B cell (primary cell): Measurements from ENCODE around the gene NEDD4. TPM values are rescaled to one million over a fixed set of nuclear protein-coding genes. Genes with fewer than 3 reads are reported as not detected.

ENCODE experiments used
- ATAC-seq: fragments of 200-7000 bp; cut with Tn5 transposase; one replicate; pipeline ENCODE4 v1.10.0; 2021; ENCODE audit warnings: low read depth, mild to moderate bottlenecking, moderate number of reproducible peaks, moderate library complexity
- CTCF ChIA-PET: fragments of 350-600 bp; sonication (Branson Sonifier 250); formaldehyde crosslinking; loops from one replicate; lab custom pipeline; 2021; ENCODE audit warnings: antibody characterized with exemption, inconsistent platforms; lab: Charles Lee
- POLR2A ChIA-PET: fragments of 350-600 bp; sonication (Branson Sonifier 250); formaldehyde crosslinking; loops from one replicate; lab custom pipeline; 2021; ENCODE audit warnings: antibody characterized with exemption; lab: Charles Lee
- DNase-seq: peaks from one replicate; pipeline ENCODE4 v3.0.0; 2013
- H2AFZ ChIP-seq: 2 replicates; pipeline ENCODE4 v1.6.1; 2012; ENCODE audit warnings: mild to moderate bottlenecking, low read depth, low read length; ENCODE audit not compliant: insufficient read depth, poor library complexity, severe bottlenecking
- H3K27ac ChIP-seq, 2 donors: 1 replicate in 1 of 2; 2 replicates in 1 of 2; pipeline ENCODE4 v1.5.1; 2012 to 2013; ENCODE audit warnings: low read length in 2 of 2, mild to moderate bottlenecking in 2 of 2, moderate library complexity in 1 of 2
- H3K27me3 ChIP-seq, 4 experiments: fragments of 200-600 bp in 1 of 4; sonication (generic) in 1 of 4; replicated peaks in 1 of 4; 1 replicate in 2 of 4; 2 replicates in 2 of 4; pipeline versions ENCODE4 v1.6.1 to v1.7.0; 2013 to 2016; ENCODE audit warnings: low read length in 3 of 4, mild to moderate bottlenecking in 2 of 4, mixed read lengths in 1 of 4, moderate library complexity in 1 of 4; ENCODE audit not compliant: insufficient read depth in 4 of 4, control insufficient read depth in 3 of 4; ENCODE audit errors: control extremely low read depth in 1 of 4
- H3K36me3 ChIP-seq, 2 experiments: replicated peaks in 1 of 2; 1 replicate in 1 of 2; 2 replicates in 1 of 2; pipeline versions ENCODE4 v1.6.1 to v1.7.1; 2013; ENCODE audit warnings: low read length in 1 of 2; ENCODE audit not compliant: insufficient read depth in 2 of 2, control insufficient read depth in 1 of 2; ENCODE audit errors: control extremely low read depth in 1 of 2, extremely low read depth in 1 of 2
- H3K4me1 ChIP-seq, 2 donors: fragments of 200-600 bp in 1 of 2; sonication (generic) in 1 of 2; 1 replicate in 1 of 2; 2 replicates in 1 of 2; pipeline versions ENCODE4 v1.5.1 to v1.6.1; 2013 to 2017; ENCODE audit warnings: low read length in 2 of 2; ENCODE audit not compliant: control insufficient read depth in 2 of 2, insufficient read depth in 2 of 2
- H3K4me2 ChIP-seq: replicated peaks from 2 replicates; pipeline ENCODE3; 2012; ENCODE audit warnings: mild to moderate bottlenecking, low read depth, low read length; ENCODE audit not compliant: poor library complexity, severe bottlenecking
- H3K4me3 ChIP-seq, 5 experiments: fragments of 200-600 bp in 1 of 5; sonication (generic) in 1 of 5; 1 replicate in 3 of 5; 2 replicates in 2 of 5; pipeline versions ENCODE4 v1.5.1 to v1.7.0; 2011 to 2016; ENCODE audit warnings: low read length in 4 of 5, mild to moderate bottlenecking in 4 of 5, low read depth in 2 of 5, control low read depth in 1 of 5, moderate library complexity in 1 of 5; ENCODE audit not compliant: insufficient read depth in 1 of 5; ENCODE audit errors: control extremely low read depth in 1 of 5, extremely low read depth in 1 of 5
- H3K79me2 ChIP-seq: fragments of 200-600 bp; sonication (generic); one replicate; pipeline ENCODE4 v1.6.0; 2016; ENCODE audit warnings: low read length; ENCODE audit not compliant: control insufficient read depth, insufficient read depth
- H3K9ac ChIP-seq: fragments of 200-600 bp; sonication (generic); 2 replicates; pipeline ENCODE4 v1.6.1; 2017; ENCODE audit warnings: mild to moderate bottlenecking, low read length, moderate library complexity
- H3K9me3 ChIP-seq, 3 donors: one replicate each; pipeline versions ENCODE4 v1.6.1 to v1.7.1; 2013; ENCODE audit warnings: low read length in 2 of 3; ENCODE audit not compliant: control insufficient read depth in 2 of 3, insufficient read depth in 1 of 3; ENCODE audit errors: control extremely low read depth in 1 of 3
- H4K20me1 ChIP-seq: 2 replicates; pipeline ENCODE4 v1.6.0; 2012; ENCODE audit warnings: mild to moderate bottlenecking, low read length; ENCODE audit not compliant: insufficient read depth, control insufficient read depth, poor library complexity, severe bottlenecking
- H3K27ac Mint-ChIP-seq: one replicate; pipeline ENCODE4 v1.8.0; 2021; ENCODE audit warnings: mixed read lengths
- H3K27me3 Mint-ChIP-seq: one replicate; pipeline ENCODE4 v1.8.0; 2021; ENCODE audit warnings: mixed read lengths
- H3K4me1 Mint-ChIP-seq: one replicate; pipeline ENCODE4 v1.8.0; 2021; ENCODE audit warnings: mixed read lengths
- H3K4me3 Mint-ChIP-seq: one replicate; pipeline ENCODE4 v1.8.0; 2021; ENCODE audit warnings: mixed read lengths
- H3K9me3 Mint-ChIP-seq: one replicate; pipeline ENCODE4 v1.8.0; 2022; ENCODE audit warnings: mixed read lengths; ENCODE audit not compliant: insufficient read depth
- CTCF ChIP-seq: fragments of 200-600 bp; IDR thresholded peaks from one replicate; pipeline ENCODE4 v1.8.0; 2022; ENCODE audit warnings: antibody characterized with exemption, mild to moderate bottlenecking
- EZH2 ChIP-seq: IDR thresholded peaks from 2 replicates; pipeline ENCODE4 v1.6.1; 2012; ENCODE audit warnings: borderline replicate concordance, low read depth, mild to moderate bottlenecking, moderate library complexity, low read length; ENCODE audit not compliant: insufficient read depth, poor library complexity, severe bottlenecking
- WGBS: methylation state at CpG from one replicate; pipeline ENCODE4 v1.1.5; 2013; ENCODE audit warnings: missing lambda C conversion rate; ENCODE audit not compliant: insufficient coverage; 5-methylcytosine and 5-hydroxymethylcytosine counted together
- intact Hi-C: fragments of 100-400 bp; cut with micrococcal nuclease; formaldehyde crosslinking; loops from one replicate; pipeline ENCODE4 v1.10.0; 2022
- polyA plus RNA-seq: library from polyadenylated mRNA; depleted of rRNA; stranded (reverse); fragments of >200 nt; gene quantifications from 2 replicates; pipeline ENCODE4 v1.2.3, GENCODE V29; 2012
- total RNA-seq, 2 donors: library from RNA; stranded (reverse); fragments of 120-200 nt in 1 of 2; gene quantifications; 1 replicate in 1 of 2; 2 replicates in 1 of 2; pipeline versions ENCODE4 v1.2.3 to v1.2.4, GENCODE V29; 2013 to 2022

Gene NEDD4
- total and polyA plus RNA-seq, 2 donors (not counting 1 experiment from before 2014, with no cell fraction given) = 0.03 to 2.3 TPM

- Mint-ChIP-seq H3K9me3 (no peaks in the 10 kb centered on the region), H3K27ac (no peak overlapping the region), H3K4me3 (no peak overlapping the region), H3K27me3 (peaks cover 21% of the 10 kb centered on the region), H3K4me1 (no peaks in the 10 kb centered on the region)
- DNase-seq (no peak), ATAC-seq (no peak)
- Histone ChIP-seq H2AFZ (no peak overlapping the region), H3K9me3 (no peaks in the 10 kb centered on the region), H3K9ac (no peak overlapping the region), H3K27me3 (peaks cover 0 to 3% (median 0%) of the 10 kb centered on the region in 4 experiments), H3K36me3 (no peaks in the 10 kb centered on the region), H3K79me2 (no peaks in the 10 kb centered on the region), H3K4me2 (no peak overlapping the region), H3K4me1 (no peaks in the 10 kb centered on the region), H3K4me3 (no peak overlapping the region), H3K27ac (no peak overlapping the region), H4K20me1 (no peaks in the 10 kb centered on the region)
- intact Hi-C loops = no loop called here
- POLR2A ChIA-PET = no interaction called here
- CTCF ChIA-PET = no interaction called here
- WGBS = 100% methylated on average over 1 of the region's 1 CpG
- TF ChIP-seq EZH2 (no peak), CTCF (no peak)
These were observed 39.0 kb upstream of the NEDD4 start for GRCh38 chr15:56032373-56032772.

GRCh38 chr15:56031836-56032235, 38.4 kb upstream of the NEDD4 start:
- ChIA-PET CTCF (no interaction called here), POLR2A (no interaction called here)
- H4K20me1 ChIP-seq = no peaks in the 10 kb centered on the region
- H3K27me3 ChIP-seq = peaks cover 0 to 3% (median 0%) of the 10 kb centered on the region in 4 experiments
- no peaks in the 10 kb centered on the region for H3K36me3 ChIP-seq
- Mint-ChIP-seq H3K4me1 (no peaks in the 10 kb centered on the region), H3K9me3 (no peaks in the 10 kb centered on the region), H3K27me3 (peaks cover 24% of the 10 kb centered on the region), H3K27ac (no peak overlapping the region), H3K4me3 (no peak overlapping the region)
- no peaks in the 10 kb centered on the region for H3K79me2 ChIP-seq
- ATAC-seq = no peak
- TF ChIP-seq CTCF (no peak), EZH2 (no peak)
- no peak overlapping the region for H2AFZ ChIP-seq
- no peak for DNase-seq
- WGBS = 100% methylated on average over 4 of the region's 6 CpGs
- no peak overlapping the region for H3K9ac ChIP-seq
- H3K4me2 ChIP-seq = no peak overlapping the region
- no peak overlapping the region for H3K27ac ChIP-seq
- no peak overlapping the region for H3K4me3 ChIP-seq
- no peaks in the 10 kb centered on the region for H3K9me3 ChIP-seq
- intact Hi-C loops = no loop called here
- H3K4me1 ChIP-seq = no peaks in the 10 kb centered on the region
